Head of caudate nucleus (tissue), 42 donors: Measurements from ENCODE around the gene MMP24.

Experiments used
- DNase-seq, 42 donors: peaks; one replicate each; pipeline versions ENCODE4 v3.0.0 to v3.0.0-alpha.2; 2020 to 2021; ENCODE audit warnings: mixed read lengths in 7 of 42
- intact Hi-C: fragments of 100-400 bp; cut with DNase I; formaldehyde crosslinking; loops from one replicate; pipeline ENCODE4 v1.15.0; 2022

The MMP24 gene

GRCh38 chr20:35298264-35298663 lies 71.8 kb downstream of the MMP24 start:
- no peak for DNase-seq
- intact Hi-C loops: no loop called here

GRCh38 chr20:35299780-35300179 lies 73.3 kb downstream of the MMP24 start:
- DNase-seq: no peak
- intact Hi-C loops: loop anchor here (10.0 kb wide), 1 partner anchor 145 kb away; no protein-coding TSS in a partner anchor

GRCh38 chr20:35300469-35301262 lies 74.2 kb downstream of the MMP24 start:
- DNase-seq: no peak
- intact Hi-C loops: loop anchor here (10.0 kb wide), 1 partner anchor 144 kb away; no protein-coding TSS in a partner anchor

- intact Hi-C loops: loop anchor here (10.0 kb wide), 1 partner anchor 143 kb away; no protein-coding TSS in a partner anchor
- DNase-seq: no peak
These were observed 74.9 kb downstream of the MMP24 start for GRCh38 chr20:35301426-35301825.

- intact Hi-C loops: loop anchor here (10.0 kb wide), 1 partner anchor 142 kb away; no protein-coding TSS in a partner anchor
- DNase-seq: no peak
These were observed 76.2 kb downstream of the MMP24 start for GRCh38 chr20:35302421-35303335.

GRCh38 chr20:35303382-35303734 lies 76.9 kb downstream of the MMP24 start:
- intact Hi-C loops: loop anchor here (10.0 kb wide), 1 partner anchor 141 kb away; no protein-coding TSS in a partner anchor

GRCh38 chr20:35303735-35304491 lies 77.4 kb downstream of the MMP24 start:
- intact Hi-C loops: loop anchor here (10.0 kb wide), 1 partner anchor 141 kb away; no protein-coding TSS in a partner anchor
- peak; percentile 56 to 92 (median 81) for DNase-seq

More at GRCh38 chr20:35303382-35303734, 76.9 kb downstream of the MMP24 start:
- DNase-seq: no peak

- DNase-seq: no peak
- intact Hi-C loops: loop anchor here (10.0 kb wide), 1 partner anchor 140 kb away; no protein-coding TSS in a partner anchor
These were observed 78.5 kb downstream of the MMP24 start for GRCh38 chr20:35304956-35305355.

- peak in 13 of 42 donors; percentile 15 to 74 (median 40) for DNase-seq
- intact Hi-C loops: loop anchor here (10.0 kb wide), 1 partner anchor 139 kb away; no protein-coding TSS in a partner anchor
These were observed 79.4 kb downstream of the MMP24 start for GRCh38 chr20:35305682-35306556.

GRCh38 chr20:35306931-35307517 lies 80.5 kb downstream of the MMP24 start:
- DNase-seq: peak in 38 of 42 donors; percentile 22 to 82 (median 54)
- intact Hi-C loops: loop anchor here (10.0 kb wide), 1 partner anchor 138 kb away; no protein-coding TSS in a partner anchor

GRCh38 chr20:35307666-35308653 lies 81.5 kb downstream of the MMP24 start:
- intact Hi-C loops: loop anchor here (10.0 kb wide), 1 partner anchor 137 kb away; no protein-coding TSS in a partner anchor

GRCh38 chr20:35311409-35311808 lies 84.9 kb downstream of the MMP24 start:
- intact Hi-C loops: no loop called here
- peak in 7 of 42 donors; percentile 11 to 57 (median 33) for DNase-seq

More at GRCh38 chr20:35307666-35308653, 81.5 kb downstream of the MMP24 start:
- DNase-seq: peak in 41 of 42 donors; percentile 55 to 89 (median 78)

GRCh38 chr20:35311822-35312221 lies 85.3 kb downstream of the MMP24 start:
- DNase-seq: no peak
- intact Hi-C loops: no loop called here

- intact Hi-C loops: no loop called here
These were observed 85.8 kb downstream of the MMP24 start for GRCh38 chr20:35312318-35312717.

GRCh38 chr20:35314816-35315631 lies 88.5 kb downstream of the MMP24 start:
- intact Hi-C loops: no loop called here
- peak in 12 of 42 donors; percentile 18 to 69 (median 32) for DNase-seq

More at GRCh38 chr20:35312318-35312717, 85.8 kb downstream of the MMP24 start:
- no peak for DNase-seq
